ENCODE results near the gene STON2. TPM values are rescaled to one million over a fixed set of nuclear protein-coding genes. Genes with fewer than 3 reads are reported as not detected.

The STON2 gene
- total RNA-seq, 2 donors from 2014 or later: 8.6 to 14.1 TPM

DNA sequence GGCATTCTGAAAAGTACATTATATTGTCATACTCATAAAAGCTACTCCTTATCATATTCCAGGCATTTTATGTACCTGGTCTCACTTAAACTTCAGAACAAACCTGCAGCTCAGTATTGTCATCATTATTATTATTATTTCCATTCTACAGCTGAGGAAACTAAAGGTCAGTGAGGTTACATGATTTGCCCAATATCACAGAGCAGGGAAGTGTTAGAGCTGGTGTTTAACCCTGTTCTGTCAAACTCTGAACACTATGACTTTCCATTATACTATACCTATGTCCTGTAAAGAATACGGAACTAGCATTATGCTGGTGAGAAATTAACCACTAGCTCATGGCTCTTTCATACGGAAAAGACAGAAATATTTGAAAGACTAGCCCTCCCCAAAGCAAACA is 56.4 kb downstream of the STON2 start:
- Histone ChIP-seq H3K9me3 (no peaks in the 10 kb centered on the region), H3K27ac (no peak overlapping the region), H3K27me3 (no peaks in the 10 kb centered on the region), H3K4me3 (no peak overlapping the region), H3K36me3 (no peaks in the 10 kb centered on the region), H3K4me1 (no peaks in the 10 kb centered on the region)
- TF ChIP-seq, protein P1, sequence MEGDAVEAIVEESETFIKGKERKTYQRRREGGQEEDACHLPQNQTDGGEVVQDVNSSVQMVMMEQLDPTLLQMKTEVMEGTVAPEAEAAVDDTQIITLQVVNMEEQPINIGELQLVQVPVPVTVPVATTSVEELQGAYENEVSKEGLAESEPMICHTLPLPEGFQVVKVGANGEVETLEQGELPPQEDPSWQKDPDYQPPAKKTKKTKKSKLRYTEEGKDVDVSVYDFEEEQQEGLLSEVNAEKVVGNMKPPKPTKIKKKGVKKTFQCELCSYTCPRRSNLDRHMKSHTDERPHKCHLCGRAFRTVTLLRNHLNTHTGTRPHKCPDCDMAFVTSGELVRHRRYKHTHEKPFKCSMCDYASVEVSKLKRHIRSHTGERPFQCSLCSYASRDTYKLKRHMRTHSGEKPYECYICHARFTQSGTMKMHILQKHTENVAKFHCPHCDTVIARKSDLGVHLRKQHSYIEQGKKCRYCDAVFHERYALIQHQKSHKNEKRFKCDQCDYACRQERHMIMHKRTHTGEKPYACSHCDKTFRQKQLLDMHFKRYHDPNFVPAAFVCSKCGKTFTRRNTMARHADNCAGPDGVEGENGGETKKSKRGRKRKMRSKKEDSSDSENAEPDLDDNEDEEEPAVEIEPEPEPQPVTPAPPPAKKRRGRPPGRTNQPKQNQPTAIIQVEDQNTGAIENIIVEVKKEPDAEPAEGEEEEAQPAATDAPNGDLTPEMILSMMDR (IDR thresholded peaks at IDR 0.05): no peak
- no peak for DNase-seq (ENCODE audit: low spot score)

GRCh38 chr14:81342850-81343580 is 57.1 kb downstream of the STON2 start:
- TF ChIP-seq, protein P1 (IDR thresholded peaks at IDR 0.05): no peak
- DNase-seq (ENCODE audit: low spot score): no peak
- no peaks in the 10 kb centered on the region for H3K4me1 ChIP-seq
- peak overlapping the region in 1 of 2 donors; percentile 11 for H3K27ac ChIP-seq
- H3K27me3 ChIP-seq: no peaks in the 10 kb centered on the region
- H3K36me3 ChIP-seq: no peaks in the 10 kb centered on the region
- no peaks in the 10 kb centered on the region for H3K9me3 ChIP-seq
- no peak overlapping the region for H3K4me3 ChIP-seq

DNA sequence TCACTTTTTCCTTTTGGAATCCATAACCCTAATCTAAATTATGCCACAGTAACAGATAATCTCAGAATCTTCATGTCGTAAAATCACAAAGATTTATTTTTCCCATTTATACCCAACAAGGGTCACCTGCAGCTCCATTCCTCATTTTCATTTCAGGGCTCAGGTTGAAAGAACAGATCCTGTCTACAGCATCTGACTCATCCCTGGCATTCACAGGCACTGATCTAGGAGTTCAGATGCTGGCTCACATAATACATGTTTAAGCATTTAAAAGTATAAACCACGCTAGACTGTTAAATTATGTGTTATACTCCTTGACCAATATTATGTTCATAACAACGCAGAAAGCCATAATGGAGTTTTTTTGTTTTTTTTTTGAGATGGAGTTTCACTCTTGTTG is 58.3 kb downstream of the STON2 start:
- Histone ChIP-seq H3K27me3 (no peaks in the 10 kb centered on the region), H3K4me1 (no peaks in the 10 kb centered on the region), H3K9me3 (no peaks in the 10 kb centered on the region), H3K27ac (no peak overlapping the region), H3K36me3 (no peaks in the 10 kb centered on the region), H3K4me3 (no peak overlapping the region)
- DNase-seq (ENCODE audit: low spot score): no peak
- TF ChIP-seq, protein P1 (IDR thresholded peaks at IDR 0.05): no peak

GRCh38 chr14:81341370-81341769 is 58.8 kb downstream of the STON2 start:
- TF ChIP-seq, protein P1 (IDR thresholded peaks at IDR 0.05): no peak
- Histone ChIP-seq H3K9me3 (no peaks in the 10 kb centered on the region), H3K36me3 (no peaks in the 10 kb centered on the region), H3K27ac (no peak overlapping the region), H3K4me1 (no peaks in the 10 kb centered on the region), H3K4me3 (no peak overlapping the region), H3K27me3 (no peaks in the 10 kb centered on the region)
- DNase-seq (ENCODE audit: low spot score): no peak

GRCh38 chr14:81340201-81340600 is 59.9 kb downstream of the STON2 start:
- TF ChIP-seq, protein P1 (IDR thresholded peaks at IDR 0.05): no peak

GRCh38 chr14:81337073-81337472 is 63.1 kb downstream of the STON2 start:
- DNase-seq (ENCODE audit: low spot score): no peak
- no peak overlapping the region for H3K4me3 ChIP-seq
- TF ChIP-seq, protein P1 (IDR thresholded peaks at IDR 0.05): no peak
- H3K27ac ChIP-seq: no peak overlapping the region
- H3K36me3 ChIP-seq: no peaks in the 10 kb centered on the region
- H3K4me1 ChIP-seq: no peaks in the 10 kb centered on the region
- no peaks in the 10 kb centered on the region for H3K9me3 ChIP-seq
- H3K27me3 ChIP-seq: no peaks in the 10 kb centered on the region

More at GRCh38 chr14:81340201-81340600, 59.9 kb downstream of the STON2 start:
- H3K4me3 ChIP-seq: no peak overlapping the region
- H3K9me3 ChIP-seq: no peaks in the 10 kb centered on the region
- no peak overlapping the region for H3K27ac ChIP-seq
- DNase-seq (ENCODE audit: low spot score): no peak
- H3K27me3 ChIP-seq: no peaks in the 10 kb centered on the region
- H3K4me1 ChIP-seq: no peaks in the 10 kb centered on the region
- H3K36me3 ChIP-seq: no peaks in the 10 kb centered on the region
